GM19240 (cell line): ENCODE data around the gene CKAP2L.
A peak's percentile ranks its signal among the peaks of the same experiment; 100 is the strongest.

Experiments used
- DNase-seq: peaks from one replicate; pipeline ENCODE4 v3.0.0; 2011; ENCODE audit warnings: low spot score; ENCODE audit not compliant: insufficient read length

The CKAP2L gene

GRCh38 chr2:112765251-112765650, 842 bp upstream of the CKAP2L start:
- no peak for DNase-seq

- DNase-seq, result no peak
These were observed 2.1 kb downstream of the CKAP2L start for GRCh38 chr2:112762276-112762675.

GRCh38 chr2:112760149-112760548, 4.3 kb downstream of the CKAP2L start:
- DNase-seq, result no peak

GRCh38 chr2:112758711-112759110, 5.7 kb downstream of the CKAP2L start:
- no peak for DNase-seq

GRCh38 chr2:112757265-112757664, 7.1 kb downstream of the CKAP2L start:
- no peak for DNase-seq

- no peak for DNase-seq
These were observed 8.2 kb downstream of the CKAP2L start for GRCh38 chr2:112756207-112756606.

- DNase-seq, result no peak
These were observed 9.0 kb downstream of the CKAP2L start for GRCh38 chr2:112755444-112755843.

- DNase-seq, result no peak
These were observed 9.8 kb downstream of the CKAP2L start for GRCh38 chr2:112754564-112754963.

GRCh38 chr2:112752667-112753066, 11.7 kb downstream of the CKAP2L start:
- DNase-seq, result no peak

GRCh38 chr2:112751451-112752197, 12.8 kb downstream of the CKAP2L start:
- DNase-seq, result no peak

- no peak for DNase-seq
These were observed 13.9 kb downstream of the CKAP2L start for GRCh38 chr2:112750560-112750843.

GRCh38 chr2:112749755-112750559, 14.5 kb downstream of the CKAP2L start:
- peak; percentile 65 for DNase-seq

- DNase-seq, result no peak
These were observed 23.9 kb downstream of the CKAP2L start for GRCh38 chr2:112740527-112740926.

GRCh38 chr2:112737542-112738232, 26.7 kb downstream of the CKAP2L start:
- no peak for DNase-seq

- no peak for DNase-seq
These were observed 30.5 kb downstream of the CKAP2L start for GRCh38 chr2:112733871-112734270.

- DNase-seq, result no peak
These were observed 31.0 kb downstream of the CKAP2L start for GRCh38 chr2:112733456-112733855.

- DNase-seq, result no peak
These were observed 32.9 kb downstream of the CKAP2L start for GRCh38 chr2:112731479-112731878.

GRCh38 chr2:112730791-112731190, 33.6 kb downstream of the CKAP2L start:
- no peak for DNase-seq

- DNase-seq, result no peak
These were observed 34.2 kb downstream of the CKAP2L start for GRCh38 chr2:112730216-112730615.

- no peak for DNase-seq
These were observed 35.8 kb downstream of the CKAP2L start for GRCh38 chr2:112728378-112729175.

- DNase-seq, result no peak
These were observed 36.4 kb downstream of the CKAP2L start for GRCh38 chr2:112728029-112728362.
